AG09309 (cell line): Measurements from ENCODE around the gene PRAMEF33.
"Not testable (repeated sequence)": the region's sequence is repeated elsewhere in the genome, so short reads cannot be mapped to it uniquely, and the experiment has no call there.

Experiments used
- DNase-seq: peaks from one replicate; pipeline ENCODE4 v3.0.0-alpha.2; 2010; ENCODE audit warnings: low read depth
- H3K4me3 ChIP-seq: 2 replicates; pipeline ENCODE4 v1.5.1; 2011; ENCODE audit warnings: mild to moderate bottlenecking, low read depth, low read length, moderate library complexity; ENCODE audit not compliant: control insufficient read depth

The PRAMEF33 gene, protein sequence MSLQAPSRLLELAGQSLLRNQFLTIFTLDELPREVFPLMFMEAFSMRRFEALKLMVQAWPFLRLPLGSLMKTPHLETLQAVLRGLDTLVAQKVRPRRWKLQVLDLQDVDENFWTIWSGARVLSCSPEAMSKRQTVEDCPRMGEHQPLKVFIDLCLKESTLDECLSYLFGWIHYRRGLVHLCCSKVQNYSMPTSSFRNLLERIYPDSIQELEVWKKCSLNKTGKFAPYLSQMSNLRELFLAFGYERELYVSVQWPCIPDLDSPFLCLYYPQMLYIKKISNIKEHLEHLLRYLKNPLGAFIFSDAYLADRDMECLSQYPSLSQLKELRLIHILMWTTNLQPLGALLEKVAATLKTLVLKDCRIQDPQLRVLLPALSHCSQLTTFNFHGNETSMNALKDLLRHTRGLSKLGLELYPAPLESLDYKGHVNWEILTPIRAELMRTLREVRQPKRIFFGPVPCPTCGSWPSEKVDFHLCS

DNA sequence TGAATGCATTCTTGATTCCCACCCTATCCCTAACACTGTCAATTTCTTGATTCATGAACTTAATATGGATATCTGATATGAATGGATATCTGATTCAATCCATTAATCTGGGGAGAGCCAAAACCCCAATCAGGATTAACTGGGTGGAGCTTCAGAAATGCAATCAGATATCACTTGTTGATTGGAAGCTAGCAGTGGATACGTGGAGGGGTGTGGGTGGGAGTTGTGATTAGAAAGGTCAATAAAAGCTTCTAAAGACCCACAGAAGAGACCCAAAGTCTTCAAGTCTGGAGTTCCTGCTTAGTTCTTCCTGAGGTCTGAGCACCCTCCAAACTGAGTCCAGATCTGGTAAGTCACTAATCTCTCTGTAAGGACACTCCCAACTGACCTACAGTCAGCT, at the start of gene PRAMEF33:
Gene PRAMEF33 (plus strand): TSS at position 301 of the 400 bp plus-strand sequence. CDS start 2,416 bp downstream, outside the sequence.
- not testable (repeated sequence) for H3K4me3 ChIP-seq, DNase-seq

DNA sequence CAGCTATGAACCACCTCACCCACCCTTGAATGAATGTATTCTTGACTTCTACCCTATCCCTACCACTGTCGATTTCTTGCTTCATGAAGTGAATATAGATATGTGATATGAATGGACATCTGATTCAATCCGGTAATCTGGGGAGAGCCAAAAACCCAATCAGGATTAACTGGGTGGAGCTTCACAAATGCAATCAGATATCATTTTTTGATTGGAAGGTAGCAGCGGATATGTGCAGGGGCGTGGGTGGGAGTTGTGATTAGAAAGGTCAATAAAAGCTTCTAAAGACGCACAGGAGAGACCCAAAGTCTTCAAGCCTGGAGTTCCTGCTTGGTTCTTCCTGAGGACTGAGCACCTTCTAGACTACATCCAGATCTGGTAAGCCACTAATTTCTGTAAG, 49.4 kb upstream of the PRAMEF33 start, which contains the start of gene PRAMEF5:
Gene PRAMEF5 (plus strand): TSS at position 301 of the 400 bp plus-strand sequence. CDS start 5,071 bp downstream, outside the sequence.
- H3K4me3 ChIP-seq, DNase-seq: not testable (repeated sequence)

DNA sequence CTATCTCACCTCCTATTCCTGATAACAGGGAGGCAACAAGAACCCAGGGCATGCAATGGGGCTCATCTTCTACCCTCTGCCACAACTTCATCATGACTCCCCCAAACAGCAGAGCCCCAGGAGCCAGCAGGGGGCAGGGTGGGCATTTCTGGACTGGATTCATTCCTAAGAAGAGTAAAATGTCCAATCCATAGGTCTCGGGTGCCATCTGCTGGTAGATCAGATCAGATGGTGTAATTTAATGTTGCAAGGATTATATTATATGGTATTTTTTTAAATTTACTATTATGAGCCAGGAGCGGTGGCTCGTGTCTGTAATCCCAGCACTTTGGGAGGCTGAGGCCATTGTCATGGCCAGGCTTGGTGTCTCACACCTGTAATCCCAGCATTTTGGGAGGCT, 38.2 kb upstream of the PRAMEF33 start:
- H3K4me3 ChIP-seq, DNase-seq: not testable (repeated sequence)

DNA sequence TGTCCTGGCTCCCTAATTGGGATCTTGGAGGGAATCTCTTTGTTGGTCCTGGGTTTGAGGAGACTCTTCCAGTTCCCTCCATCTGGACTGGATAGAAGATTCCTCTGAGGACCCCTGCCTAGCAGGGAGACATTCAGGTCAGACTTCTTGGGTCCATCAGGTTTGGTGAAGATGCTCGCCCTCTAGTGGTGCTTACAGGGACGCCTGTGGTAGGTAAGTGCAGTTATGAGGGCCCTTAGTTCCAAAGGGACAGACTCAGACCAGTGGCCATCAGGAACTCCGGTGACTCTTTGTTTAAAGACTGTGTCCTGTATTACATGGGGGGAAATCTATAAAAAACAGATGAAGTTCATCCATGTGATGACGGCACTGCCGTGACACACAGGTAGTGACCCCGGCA, 26.3 kb upstream of the PRAMEF33 start:
- not testable (repeated sequence) for H3K4me3 ChIP-seq, DNase-seq

DNA sequence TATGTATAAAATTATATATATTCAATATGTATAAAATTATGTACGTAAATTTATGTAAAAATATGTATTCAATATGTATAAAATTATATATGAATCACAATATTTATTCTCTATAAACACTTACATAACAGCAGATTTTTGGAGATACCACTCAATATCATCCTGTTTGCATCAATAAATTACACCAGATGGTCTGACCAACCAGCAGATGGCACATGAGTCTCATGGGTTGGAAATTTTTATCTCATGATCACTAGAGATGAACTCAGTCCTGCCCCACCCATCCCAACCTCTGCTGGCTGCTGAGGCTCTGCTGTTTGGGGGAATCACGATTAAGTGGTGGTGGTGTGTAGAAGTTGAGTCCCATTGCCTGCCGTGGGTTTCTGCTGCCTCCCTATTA, 23.7 kb upstream of the PRAMEF33 start:
- not testable (repeated sequence) for DNase-seq, H3K4me3 ChIP-seq

DNA sequence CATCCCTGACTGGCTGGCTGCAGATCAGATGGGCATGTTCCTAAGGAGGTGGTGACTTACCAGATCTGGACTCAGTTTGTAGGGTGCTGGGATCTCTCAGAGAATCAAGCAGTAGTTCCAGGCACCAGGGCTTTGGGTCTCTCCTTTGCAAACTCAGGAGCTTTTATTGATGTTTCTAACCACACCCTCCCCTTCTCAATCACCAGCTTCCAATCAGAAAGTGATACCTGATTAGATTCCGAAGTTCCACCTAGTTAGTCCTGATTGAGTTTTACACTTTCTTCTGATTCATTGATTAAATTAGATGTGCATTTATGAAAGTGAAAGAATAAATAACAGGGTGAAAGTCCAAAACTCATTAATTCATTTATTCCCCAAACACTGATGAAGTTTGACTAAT, 18.3 kb upstream of the PRAMEF33 start, which contains the start of gene PRAMEF8:
Gene PRAMEF8 (minus strand): TSS at position 101 of the 400 bp plus-strand sequence. CDS start 1,046 bp downstream, outside the sequence.
- H3K4me3 ChIP-seq, DNase-seq: not testable (repeated sequence)

DNA sequence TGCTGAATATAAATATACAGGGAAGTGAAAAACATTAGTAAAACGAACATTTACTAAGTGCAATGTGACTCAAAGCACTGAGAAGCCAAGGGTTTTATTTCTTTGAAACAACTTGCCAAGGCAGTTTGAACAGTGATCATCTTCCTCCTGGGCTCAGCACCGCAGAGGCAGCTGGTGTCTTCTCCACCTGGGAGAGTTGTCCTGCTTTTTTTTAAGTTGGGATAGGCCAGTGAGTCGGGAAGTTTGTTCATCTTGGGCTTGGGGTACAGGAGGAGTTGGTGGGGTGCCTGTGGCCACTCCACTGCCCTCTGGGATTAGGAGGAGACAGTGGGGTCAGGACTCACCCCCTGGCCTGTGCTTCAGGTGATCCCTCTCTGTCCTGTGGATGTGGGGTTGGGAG, 14.3 kb upstream of the PRAMEF33 start:
- not testable (repeated sequence) for H3K4me3 ChIP-seq, DNase-seq

DNA sequence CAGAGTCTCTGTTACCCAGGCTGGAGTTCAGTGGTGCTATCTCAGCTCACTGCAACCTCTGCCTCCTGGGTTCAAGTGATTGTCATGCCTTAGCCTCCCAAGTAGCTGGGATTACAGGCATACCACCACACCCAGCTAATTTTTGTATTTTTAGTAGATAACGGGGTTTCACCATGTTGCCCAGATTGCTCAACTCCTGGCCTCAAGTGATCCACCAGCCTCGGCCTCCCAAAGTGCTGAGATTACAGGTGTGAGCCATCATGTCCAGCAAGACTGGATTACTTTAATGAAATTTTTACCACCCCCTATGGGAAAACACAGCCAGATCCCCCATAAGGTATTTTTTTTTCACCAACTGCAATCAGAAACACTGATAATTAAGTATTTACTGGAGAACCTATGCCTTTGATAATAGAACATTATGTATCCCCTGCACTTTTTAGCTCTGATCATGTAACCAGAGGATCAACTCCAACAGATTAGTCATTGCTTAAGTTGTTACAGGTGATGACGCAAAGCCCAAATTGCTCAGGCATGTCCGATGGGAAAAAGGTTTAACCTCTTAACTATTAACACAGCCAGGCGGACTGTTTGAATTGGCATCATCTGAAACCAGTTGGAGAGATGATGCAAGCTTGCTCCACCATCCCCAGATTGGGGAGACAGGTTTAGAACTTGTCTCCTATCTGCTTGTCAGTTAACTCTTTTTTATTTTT, 6.0 kb upstream of the PRAMEF33 start:
- H3K4me3 ChIP-seq, DNase-seq: not testable (repeated sequence)

DNA sequence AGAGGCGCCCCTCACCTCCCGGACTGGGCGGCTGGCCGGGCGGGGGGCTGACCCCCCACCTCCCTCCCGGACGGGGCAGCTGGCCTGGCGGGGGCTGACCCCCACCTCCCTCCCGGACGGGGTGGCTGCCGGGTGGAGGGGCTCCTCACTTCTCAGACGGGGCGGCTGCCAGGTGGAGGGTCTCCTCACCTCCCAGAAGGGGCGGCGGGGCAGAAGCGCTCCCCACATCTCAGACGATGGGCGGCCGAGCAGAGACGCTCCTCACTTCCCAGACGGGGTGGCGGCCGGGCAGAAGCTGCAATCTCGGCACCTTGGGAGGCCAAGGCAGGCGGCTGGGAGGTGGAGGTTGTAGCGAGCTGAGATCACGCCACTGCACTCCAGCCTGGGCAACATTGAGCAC, 4.6 kb upstream of the PRAMEF33 start:
- DNase-seq, H3K4me3 ChIP-seq: not testable (repeated sequence)

DNA sequence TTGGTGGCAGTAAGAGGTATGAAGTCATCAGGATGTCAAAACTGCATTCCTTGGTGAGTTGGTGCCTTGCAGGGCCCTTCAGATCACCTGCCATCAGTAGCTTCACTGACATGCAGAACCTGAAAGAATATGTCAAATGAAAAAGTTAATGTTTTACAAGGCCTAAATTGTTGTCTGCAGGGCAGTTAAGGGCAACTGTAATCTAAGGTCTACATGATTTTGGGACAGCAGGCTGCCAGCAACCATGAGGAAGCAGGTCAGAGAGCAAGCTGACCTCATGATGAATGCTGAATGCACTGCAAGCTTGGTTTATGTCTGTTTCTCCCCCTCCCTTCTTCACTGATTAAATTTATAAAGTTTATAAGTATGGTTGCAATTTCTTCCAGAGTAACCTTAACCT, 1.1 kb upstream of the PRAMEF33 start:
- DNase-seq = not testable (repeated sequence)

DNA sequence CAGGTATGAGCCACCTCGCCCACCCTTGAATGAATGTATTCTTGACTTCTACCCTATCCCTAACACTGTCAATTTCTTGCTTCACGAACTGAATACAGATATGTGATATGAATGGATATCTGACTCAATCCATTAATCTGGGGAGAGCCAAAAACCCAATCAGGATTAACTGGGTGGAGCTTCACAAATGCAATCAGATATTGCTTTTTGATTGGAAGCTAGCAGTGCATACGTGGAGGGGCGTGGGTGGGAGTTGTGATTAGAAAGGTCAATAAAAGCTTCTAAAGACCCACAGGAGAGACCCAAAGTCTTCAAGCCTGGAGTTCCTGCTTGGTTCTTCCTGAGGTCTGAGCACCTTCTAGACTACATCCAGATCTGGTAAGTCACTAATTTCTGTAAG, 11.9 kb downstream of the PRAMEF33 start, which contains the start of gene PRAMEF15:
Gene PRAMEF15 (plus strand): TSS at position 301 of the 400 bp plus-strand sequence. CDS start 2,827 bp downstream, outside the sequence.
- not testable (repeated sequence) for DNase-seq, H3K4me3 ChIP-seq

More for the DNA sequence above, 1.1 kb upstream of the PRAMEF33 start:
- H3K4me3 ChIP-seq = not testable (repeated sequence)

DNA sequence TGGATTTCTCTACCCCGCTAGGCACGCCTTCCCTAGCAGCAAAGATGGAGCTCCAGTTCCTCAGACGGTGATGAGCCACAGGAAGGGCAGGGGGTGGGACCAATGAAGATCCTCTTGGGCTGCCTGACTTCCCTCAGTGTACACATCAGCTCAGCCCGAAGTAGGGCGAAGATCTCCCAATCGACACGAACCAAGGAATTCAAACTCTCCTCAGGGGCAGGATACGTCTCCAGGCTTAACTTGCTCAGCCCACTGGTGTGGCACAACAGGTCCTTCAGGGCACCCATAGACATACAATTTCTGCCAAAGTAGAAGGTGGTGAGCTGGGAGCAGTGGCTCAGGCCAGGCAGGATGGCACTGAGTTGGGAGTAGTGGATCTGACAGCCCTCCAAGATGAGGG, 39.2 kb downstream of the PRAMEF33 start:
- DNase-seq, H3K4me3 ChIP-seq: not testable (repeated sequence)

DNA sequence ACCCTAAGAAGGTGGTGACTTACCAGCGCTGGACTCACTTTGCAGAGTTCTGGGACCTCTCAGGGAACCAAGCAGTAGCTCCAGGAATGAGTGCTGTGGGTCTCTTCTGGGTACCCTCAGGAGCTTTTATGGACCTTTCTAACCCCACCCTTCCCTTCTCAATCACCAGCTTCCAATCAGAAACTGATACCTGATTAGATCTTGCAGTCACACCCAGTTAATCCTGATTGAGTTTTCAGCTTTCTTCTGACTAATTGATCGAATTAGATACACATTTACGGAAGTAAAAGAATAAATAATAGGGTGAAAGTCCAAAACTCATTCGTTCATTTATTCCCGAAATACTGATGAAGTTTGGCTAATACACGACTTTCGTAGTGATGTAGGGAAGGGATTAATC, 43.7 kb downstream of the PRAMEF33 start, which contains the start of gene PRAMEF14:
Gene PRAMEF14 (minus strand): TSS at position 101 of the 400 bp plus-strand sequence. CDS start 1,820 bp downstream, outside the sequence.
- not testable (repeated sequence) for H3K4me3 ChIP-seq, DNase-seq

DNA sequence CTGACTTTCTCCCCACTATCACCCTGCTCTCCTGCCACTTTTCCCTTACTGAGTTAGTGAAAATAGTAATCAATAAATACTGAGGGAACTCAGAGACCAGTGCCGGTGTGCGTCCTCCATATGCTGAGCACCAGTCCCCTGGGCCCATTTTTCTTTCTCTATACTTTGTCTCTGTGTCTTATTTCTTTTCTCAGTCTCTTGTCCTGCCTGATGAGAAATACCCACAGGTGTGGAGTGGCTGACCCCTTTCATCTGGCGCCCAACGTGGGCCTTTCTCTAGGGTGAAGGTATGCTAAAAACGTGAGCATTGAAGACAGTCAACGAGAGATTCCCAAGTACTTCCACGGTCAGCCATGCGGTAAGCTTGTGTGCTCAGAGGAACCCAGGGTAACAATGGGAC, 50.1 kb downstream of the PRAMEF33 start:
- H3K4me3 ChIP-seq, DNase-seq: not testable (repeated sequence)

DNA sequence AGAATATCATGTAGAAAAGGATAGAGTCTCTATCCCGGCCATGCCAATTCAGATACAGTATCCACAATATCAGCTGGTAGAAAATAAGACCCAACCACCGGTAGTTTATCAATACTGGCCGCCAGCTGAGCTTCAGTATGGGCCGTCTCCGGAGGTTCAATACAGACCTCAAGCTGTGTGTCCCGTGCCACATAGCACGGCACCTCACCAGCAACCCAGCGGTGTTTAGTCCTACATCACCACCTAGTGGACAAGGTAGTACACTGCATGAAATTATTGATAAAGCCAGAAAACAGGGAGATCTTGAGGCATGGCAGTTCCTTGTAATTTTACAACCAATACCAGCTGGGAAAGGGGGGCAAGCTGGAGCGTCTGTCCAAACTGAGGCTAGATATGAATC, 51.1 kb downstream of the PRAMEF33 start:
- not testable (repeated sequence) for DNase-seq

More for the DNA sequence above, 51.1 kb downstream of the PRAMEF33 start:
- not testable (repeated sequence) for H3K4me3 ChIP-seq
